Measurements from ENCODE around the gene MYO1A.

Gene MYO1A

DNA sequence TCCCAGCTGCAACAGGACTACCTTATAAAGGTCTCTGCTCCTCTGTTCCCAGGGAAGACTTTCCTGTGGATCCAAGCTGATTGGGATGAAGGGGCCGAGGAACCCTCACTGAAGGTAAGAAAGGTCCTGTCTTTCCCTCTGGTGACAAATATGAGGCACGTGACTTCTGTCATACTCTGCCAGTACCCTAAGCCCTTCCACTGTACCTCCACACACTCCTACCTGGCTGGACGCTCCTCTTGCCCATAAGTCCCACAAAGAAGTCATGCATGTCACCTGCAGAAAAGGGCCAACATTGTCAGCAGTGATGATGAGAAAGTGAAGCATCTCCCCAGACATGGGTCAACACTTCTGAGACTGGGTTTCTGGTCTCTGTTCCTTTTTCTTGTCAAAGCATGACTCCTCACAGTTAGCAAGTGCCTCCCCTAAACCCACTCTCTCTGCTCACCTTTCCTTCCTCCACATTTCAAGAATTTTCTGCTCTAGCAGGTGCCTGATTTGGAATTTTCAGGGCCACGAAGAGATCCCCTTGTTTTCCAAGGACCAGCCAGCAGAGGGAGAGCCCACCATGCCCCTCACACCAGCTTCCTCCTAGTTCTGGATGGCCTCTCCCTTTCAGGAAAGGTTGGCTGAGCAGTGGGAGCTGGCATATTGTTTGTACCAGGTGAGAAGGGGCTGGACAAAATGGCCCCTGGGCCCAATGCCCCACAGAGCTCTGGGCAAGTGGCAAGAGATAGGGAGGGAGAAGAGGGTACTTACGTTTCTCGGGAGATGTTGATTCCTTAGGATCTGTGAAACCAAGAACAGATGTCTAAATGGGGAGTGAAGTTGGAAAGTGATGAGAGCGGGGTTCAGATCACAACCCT is 37.1 kb downstream of the MYO1A start:
- no peak for DNase-seq

DNA sequence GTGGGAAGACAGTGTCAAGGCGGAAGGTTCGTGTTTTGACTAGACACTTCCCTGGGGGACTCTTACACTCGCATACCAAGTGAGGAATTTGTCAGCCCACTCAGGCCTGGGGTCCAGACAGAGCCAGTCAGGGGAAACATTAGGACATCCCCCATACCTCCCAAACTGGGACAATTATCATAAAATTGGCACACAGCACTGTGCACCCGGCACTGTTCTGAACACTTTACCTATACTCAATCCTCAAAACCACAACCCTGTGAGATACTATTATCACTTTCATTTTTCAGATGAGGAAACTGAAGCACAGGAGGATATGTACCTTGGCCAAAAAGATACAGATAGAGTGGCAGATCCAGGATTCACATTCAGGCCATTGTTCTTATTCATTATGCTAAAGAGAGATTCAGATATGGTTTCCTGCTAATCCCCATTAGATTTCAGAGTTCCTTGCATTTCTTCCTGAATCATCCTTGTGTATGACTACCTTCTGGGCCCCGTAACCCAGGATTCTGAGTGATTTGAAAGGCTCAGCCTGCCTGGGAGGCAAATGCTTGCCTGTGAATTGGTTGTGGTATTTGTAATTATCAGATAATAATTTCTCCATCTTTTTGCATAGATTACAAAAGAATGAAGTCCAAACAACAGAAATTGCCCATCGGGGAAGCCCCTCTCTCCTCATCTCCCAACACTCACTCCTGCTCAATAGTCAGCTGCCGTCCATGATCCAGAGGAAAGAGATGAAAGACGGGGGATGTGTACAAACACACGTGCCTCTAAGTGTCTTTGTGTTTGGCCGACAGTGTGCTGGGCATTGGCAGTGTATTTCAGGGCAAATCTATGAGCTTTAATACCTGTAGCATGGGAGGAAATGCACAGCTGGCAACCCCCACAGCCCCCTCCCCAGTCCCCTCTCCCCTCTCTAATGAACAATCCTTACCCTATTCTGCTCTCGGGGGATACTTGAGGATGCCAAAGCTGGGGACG is 38.2 kb downstream of the MYO1A start:
- no peak for DNase-seq

DNA sequence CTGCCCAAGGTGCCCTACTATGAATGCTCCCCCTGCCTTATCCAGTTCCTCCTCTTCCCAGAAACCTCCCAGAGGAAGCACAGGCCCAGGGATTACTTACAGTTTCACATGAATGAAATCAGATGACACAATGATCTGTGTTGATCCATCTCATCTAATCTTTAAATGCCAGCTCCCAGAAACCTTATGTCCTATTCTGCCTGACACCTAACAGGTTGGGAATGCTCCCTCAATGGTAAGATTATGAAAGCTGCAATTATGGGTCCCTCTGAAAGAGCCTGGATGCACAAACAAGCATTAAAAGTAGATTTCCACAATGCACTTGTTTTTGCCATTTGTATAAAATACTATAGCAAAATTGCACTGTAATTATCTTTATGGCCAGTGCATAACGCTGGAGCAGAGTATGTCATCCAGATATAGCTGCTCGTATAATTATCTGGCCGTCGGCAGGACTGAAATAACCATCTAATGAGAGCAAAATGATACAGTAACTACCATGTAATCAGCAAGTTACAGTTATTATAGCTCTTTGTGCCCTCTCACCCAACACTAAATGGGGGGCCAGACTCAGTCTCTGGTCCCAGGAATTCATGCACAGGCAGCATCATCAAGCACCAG is 39.2 kb downstream of the MYO1A start:
- no peak for DNase-seq

DNA sequence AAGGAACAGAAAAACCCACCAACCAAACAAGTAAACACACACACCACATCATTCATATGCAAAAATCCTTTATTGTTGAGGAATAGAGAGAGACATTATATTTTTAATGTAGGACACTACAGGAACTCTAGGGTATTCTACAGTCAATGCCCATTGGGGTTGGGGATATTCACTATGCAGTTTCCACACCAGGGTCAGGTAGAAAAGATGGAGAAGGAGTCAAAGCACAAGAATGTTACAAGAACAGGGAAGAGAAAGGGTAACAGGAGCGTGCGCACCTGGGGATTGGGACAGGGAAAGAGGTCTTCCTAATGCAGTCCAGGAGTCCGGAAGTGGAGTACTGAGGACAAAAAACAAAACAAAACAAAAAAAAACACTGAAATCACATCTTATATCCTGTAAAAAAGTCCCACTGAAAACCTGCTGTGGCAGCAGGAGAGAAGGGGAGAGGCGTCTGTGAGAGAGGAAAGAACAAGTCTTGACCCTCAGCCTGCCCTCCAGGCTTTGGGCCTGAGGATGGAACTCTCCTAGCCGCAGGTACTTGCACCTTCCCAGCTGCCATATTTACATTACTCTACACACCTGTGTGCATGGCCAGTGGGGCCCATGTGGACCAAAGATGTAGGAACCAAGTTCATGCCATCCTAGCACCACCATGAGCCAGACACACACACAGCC is 39.8 kb downstream of the MYO1A start:
- DNase-seq = no peak

DNA sequence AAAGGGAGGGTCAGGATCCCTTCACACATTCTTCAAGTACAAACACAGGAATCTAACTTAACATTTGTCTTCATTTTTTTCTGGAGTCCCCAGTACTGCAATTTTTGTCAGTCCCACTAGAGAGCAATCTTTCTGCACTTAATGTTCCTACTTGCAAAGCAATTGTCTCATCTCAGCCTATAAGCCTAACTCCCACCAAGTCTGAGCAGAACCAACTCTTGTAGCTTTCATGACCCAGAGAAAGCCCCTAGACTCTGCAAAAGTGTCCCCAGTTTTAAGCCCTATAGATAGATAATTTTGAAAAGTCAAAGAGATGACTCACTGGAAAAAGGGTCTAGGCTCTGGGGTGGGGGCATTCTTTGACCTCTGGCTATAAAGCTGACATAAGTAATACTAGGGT is 41.8 kb downstream of the MYO1A start:
- DNase-seq = no peak

DNA sequence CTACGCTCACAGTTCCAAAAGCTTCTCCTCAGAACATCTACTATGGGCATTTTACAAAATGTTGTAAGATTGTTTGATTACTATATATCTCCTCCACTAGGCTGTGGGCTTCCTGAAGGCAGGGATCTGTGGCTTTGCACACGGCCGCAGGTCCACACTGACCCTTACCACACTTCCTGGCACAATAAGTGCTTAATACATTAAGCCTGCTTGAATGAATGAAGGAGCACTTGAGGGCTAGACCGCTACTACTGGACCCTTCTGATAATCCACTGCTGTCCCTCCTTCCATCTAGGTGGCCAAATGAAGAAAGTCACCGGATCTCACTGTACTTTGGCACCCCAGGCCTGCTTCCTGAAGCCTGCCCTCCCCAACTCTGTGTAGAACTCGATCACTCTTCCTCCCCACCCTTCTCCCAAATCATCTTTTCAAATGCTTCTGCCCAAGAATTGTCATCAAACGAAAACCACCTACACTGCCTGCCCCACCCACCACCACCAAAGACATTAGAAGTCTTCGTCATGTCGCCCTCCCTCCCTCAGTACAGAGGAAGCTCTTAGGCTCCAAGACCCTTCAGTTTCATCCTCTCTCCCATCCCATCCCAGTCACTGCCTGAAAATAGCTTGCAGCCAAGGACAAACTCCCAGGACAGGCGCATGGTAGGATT is 43.0 kb downstream of the MYO1A start:
- peak; percentile 22 to 62 for DNase-seq

DNA sequence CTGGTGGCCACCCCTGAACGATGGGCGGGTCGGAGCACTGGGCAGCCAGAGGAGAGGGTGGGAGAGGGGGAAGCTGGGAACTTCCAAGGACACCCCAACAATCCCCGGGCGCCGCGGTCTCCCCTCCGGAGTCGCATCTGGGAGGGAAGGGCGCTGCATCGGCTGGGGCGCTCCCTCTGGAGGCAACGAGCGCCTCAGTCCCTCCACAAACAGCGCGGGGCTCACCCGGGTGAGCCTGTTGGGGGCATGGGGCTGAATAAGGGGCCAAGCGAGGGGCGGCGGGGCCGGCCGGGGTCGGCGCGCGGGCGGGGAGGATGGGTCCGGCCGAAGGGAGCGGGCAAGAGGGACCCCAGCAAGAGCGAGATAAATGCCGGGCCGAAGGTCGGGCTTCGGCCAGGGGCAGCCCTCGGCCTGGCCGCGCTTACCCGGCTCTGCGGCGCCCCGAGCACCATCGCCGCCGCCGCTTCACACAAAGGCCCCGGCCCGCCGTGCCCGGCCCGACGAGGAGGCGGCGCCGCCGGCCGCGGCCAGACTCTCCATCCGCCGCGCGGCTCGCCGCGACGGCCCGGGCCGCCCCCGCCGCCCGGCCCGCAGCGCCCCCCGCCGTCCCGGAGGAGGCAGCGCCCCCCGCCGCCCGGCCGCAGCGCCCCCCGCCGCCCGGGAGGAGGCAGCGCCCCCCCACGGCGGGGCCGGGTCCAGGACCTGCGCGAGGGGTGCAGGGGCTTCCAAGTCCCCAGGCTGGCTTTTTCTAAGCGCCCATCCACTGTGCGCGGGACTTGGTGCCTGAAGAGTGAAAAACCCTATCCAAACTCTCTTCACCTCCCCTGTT is 43.7 kb downstream of the MYO1A start, which contains the start of gene ZBTB39:
ZBTB39 (minus strand) TSS at position 567 of the 829 bp plus-strand sequence. CDS start 1,629 bp downstream, outside the sequence.
- DNase-seq = peak; percentile 49 to 72

DNA sequence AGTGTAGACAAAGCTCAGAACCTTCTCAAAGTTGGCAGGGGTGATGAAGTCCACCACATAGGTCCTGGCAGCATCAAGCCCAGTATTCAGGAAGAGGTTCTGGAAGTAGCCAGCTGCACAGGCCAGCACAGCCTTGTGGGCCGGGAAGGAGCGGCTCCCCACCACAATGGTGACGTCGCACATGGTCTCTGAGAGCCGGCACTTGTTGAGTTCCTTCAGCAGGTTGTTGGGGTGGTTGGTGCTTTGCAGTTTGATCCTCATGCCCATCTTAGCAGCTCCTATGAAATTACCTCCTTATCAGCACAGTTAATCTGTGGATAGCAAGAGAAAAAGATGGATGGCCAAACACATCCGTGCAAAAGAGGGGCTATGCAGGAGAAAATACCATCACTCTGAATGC is 45.3 kb downstream of the MYO1A start:
- no peak for DNase-seq

DNA sequence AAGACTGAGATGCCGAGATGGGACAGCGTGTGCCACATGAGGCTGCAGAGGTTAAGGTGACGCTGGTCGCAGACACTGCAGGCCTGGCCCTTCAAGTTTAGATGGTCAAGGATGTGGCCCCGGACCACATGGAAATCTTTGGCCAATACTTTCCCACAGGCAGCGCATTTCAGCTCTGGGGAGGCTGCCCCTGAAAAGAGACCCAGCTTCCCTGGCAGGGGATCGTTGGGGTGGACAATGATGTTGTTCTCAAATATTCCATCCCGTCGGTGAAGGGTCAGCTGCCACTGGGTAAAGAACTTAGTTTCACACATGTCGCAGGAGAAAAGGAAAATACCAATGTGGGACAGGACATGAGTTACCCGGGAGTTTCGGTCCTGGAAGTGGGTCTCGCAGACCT is 46.5 kb downstream of the MYO1A start:
- DNase-seq = no peak

DNA sequence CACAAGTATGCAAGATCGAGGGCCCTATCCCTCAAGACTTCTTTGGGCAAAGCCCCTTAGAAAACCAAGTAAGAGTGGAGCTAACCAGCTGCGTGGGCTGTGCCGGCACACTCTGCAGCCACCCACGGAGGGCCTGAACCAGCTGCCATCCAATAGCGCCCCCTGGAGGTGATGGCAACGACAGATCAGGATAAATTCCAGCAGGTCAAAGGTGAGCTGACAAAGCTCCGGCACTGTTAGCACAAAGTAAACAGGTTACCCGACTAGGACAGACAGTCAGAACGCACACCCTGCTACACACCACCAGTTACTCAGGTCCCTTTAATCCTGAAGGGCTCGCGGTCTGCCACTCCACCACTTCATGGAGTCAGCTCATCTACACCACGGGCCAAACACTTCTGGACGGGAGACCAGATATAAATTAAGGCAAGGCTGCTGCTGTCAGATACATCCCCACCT is 48.5 kb downstream of the MYO1A start:
- peak; percentile 67 to 78 for DNase-seq

DNA sequence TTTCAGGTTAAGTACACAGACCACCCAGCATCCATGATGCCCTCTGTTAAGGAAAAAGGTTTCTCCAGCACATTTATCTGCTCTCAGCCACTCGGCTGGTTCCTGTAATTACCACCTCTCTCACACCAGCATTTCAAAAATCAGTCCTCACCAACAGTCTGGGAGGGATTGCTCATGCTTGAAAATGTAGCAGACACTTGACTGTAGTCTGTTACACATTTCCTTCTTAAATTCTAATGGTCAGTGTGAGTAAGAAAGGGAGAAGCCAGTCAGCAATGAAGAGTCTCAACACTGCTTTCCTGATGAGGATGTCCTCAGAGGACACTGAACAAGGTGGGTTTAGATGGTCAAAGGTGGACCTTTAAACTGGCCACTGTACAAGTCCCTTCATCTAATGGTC is 49.5 kb downstream of the MYO1A start:
- no peak for DNase-seq

DNA sequence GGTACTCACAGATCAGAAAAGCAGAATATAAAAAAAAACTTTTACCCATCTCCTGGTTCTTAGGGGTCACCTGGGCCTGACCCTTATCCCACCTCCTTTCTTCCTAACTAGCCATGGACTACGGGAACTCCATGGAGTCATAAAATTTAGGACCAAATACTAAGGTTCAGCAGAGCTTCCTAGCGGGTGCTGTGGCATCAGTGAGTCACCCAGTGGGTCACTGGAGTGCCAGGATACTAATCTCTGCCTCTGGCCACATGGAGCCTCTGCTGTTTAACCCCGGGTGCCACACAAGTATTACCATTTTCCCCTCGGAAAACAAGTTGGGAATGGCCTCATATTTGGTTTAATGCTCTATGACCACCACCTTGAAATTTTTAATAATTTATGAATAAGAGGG is 50.5 kb downstream of the MYO1A start:
- DNase-seq = no peak

DNA sequence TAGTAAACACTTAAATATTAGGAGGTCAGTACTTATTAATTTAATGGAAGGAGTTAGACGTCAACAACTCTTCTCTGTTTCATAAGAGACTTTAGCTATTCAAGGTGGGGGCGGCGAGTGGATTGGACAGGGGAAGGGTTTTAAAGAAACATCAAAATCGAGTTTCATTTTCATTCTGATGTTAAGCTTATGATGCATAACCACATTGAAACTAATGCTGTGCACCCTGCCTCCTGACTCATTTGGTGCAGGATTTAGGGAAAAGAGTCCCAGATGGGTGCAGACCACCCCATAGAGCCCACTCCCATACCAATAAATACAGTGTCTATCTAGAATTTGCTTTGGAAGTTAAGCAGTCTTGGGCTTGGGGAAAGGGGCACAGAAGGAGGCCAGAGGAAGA is 50.9 kb downstream of the MYO1A start:
- peak in 1 of 2 experiments; percentile 38 for DNase-seq

DNA sequence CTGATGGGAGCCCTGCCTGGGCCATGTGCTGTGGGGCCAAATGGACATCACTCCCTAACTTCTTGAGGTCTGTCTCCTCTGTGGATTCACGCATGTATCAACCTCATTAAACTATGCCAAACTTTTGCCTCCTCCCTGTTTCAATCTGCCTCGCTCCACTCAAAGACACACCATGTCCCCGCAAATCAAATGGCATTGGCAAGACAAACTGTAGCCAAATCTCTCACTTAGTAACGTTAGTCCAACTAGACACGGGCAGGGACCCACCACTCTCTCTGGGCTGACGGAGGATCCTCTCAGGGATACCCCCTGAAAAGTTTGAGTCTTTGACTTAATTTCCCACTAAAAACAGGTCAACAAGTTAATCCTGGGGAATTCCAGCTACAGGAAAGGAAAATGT is 51.6 kb downstream of the MYO1A start:
- no peak for DNase-seq

DNA sequence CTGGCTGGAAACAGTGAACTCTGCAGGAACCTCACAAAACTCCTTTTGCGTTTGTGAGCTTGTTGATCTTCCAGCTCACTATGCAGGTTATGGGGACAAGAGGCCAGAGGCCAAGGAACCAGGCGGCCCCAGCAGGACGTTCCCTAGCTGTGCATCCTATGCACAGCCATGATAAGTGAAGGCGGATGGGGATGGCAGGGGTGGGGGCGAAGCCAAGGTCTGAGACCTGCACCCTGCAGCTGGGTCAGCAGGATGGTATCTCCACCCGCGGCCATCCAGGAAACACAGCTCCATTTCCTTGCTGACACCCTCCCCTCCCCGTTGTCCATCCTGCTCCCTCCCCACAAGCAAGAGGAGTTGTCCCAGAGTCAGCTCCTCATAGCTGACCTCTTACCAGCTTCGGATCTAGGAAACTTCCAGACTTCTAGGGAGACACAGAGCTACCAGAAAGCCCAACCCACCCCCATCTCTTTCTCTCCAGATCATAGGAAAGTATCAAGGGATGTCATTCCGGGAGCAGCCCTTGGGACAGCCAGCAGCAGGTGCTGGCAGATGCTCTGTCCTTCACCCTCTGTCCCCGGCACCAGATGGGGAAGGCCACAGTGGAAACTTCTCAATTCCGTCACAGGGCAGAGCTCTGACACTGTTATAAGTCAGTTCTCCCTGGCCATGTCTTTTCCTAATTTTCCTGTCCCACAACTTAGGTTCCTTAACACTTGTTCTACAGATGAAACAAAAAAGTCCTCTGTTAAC is 53.0 kb downstream of the MYO1A start:
- DNase-seq = no peak

DNA sequence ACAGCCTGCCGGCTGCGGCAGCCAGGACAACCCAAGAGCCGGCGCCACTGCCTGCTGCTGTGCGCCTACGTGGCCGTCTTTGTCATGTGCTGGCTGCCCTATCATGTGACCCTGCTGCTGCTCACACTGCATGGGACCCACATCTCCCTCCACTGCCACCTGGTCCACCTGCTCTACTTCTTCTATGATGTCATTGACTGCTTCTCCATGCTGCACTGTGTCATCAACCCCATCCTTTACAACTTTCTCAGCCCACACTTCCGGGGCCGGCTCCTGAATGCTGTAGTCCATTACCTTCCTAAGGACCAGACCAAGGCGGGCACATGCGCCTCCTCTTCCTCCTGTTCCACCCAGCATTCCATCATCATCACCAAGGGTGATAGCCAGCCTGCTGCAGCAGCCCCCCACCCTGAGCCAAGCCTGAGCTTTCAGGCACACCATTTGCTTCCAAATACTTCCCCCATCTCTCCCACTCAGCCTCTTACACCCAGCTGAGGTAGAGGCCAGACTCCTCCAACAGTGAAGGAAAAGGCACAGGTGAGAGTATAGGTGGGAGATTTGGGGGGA is 53.9 kb downstream of the MYO1A start:
- no peak for DNase-seq

DNA sequence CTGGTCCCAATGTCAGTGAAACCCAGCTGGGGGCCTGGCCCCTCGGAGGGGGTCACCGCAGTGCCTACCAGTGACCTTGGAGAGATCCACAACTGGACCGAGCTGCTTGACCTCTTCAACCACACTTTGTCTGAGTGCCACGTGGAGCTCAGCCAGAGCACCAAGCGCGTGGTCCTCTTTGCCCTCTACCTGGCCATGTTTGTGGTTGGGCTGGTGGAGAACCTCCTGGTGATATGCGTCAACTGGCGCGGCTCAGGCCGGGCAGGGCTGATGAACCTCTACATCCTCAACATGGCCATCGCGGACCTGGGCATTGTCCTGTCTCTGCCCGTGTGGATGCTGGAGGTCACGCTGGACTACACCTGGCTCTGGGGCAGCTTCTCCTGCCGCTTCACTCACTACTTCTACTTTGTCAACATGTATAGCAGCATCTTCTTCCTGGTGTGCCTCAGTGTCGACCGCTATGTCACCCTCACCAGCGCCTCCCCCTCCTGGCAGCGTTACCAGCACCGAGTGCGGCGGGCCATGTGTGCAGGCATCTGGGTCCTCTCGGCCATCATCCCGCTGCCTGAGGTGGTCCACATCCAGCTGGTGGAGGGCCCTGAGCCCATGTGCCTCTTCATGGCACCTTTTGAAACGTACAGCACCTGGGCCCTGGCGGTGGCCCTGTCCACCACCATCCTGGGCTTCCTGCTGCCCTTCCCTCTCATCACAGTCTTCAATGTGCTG is 54.6 kb downstream of the MYO1A start:
- no peak for DNase-seq

DNA sequence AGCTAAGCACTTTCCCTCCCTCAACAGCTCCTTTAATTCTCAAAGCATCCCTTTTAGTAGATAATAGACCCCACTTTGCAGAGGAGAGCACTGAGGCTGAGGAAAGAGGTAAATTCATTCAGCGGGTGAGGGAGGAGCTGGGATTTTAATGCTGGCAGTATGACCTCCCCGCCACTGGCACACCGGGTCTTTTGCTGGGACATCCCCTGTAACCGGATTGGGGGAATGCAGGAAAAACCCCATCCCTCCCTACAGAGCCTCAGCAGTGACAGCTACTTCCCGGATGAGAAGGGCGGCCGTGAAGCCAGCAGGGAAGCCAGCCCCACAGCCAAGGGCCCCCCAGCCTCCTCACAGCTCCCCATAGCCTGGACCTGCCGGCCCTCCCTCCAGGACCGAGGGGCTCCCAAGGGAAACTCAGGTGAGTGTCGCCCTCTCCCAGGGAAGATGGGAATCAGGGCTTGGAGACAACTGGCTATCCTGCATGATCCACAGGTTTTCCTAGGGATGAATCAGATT is 55.6 kb downstream of the MYO1A start:
- no peak for DNase-seq

DNA sequence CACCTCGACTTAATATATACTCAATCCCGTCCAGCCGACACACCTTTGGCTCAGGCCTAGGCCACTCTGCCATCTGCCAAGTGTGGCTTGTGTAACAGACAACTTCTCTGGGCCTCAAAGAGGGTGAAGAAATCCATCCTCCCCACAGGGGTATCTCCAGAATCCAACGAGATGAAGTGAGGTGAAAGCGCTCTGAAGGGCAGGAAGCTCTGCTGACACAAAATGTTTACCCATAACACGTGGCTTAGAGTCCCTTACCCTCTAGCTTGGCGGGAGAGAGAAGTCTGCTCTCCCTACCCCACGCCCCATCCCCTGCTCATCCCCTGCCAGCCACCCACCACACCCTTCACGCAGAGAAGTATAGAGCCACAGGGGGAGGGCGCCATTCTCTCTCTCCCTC is 56.6 kb downstream of the MYO1A start:
- no peak for DNase-seq

Measured in stimulated activated CD4-positive, alpha-beta T cell treated with anti-CD3 and anti-CD28 coated beads, Interleukin-4, amount 100 ng/mL, for 4 hours (primary cell).